HL-60 (cell line): ENCODE results near the gene BTBD9.

Source experiments
- CTCF ChIP-seq: IDR thresholded peaks from one replicate; pipeline ENCODE4 v1.5.1; 2011; ENCODE audit warnings: low read length, control low read depth, inconsistent platforms; ENCODE audit not compliant: insufficient read depth
- POLR2AphosphoS5 ChIP-seq: IDR thresholded peaks from 2 replicates; pipeline ENCODE4 v1.6.1; 2012; ENCODE audit warnings: low read depth
- TF ChIP-seq, protein P1 (sequence below): IDR thresholded peaks from 2 replicates; pipeline ENCODE4 v1.6.1; 2012; ENCODE audit warnings: low read depth; ENCODE audit not compliant: insufficient replicate concordance

DNA sequence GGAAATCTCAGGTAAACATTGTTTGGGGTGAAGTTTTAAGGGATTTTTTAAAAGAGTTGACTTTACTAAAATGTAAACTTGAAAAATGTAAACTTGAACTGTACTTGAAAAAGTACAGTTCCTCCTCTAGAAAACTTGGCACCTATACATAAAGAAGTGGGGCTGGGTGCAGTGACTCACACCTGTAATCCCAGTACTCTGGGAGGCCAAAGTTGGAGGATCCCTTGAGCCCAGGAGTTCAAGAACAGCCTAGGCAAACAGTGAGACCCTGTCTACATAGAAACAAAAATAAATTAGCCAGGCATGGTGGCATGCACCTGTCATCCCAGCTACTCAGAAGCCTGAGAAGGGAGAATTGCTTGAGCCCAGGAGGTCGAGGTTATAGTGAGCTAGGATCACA lies 7.2 kb downstream of the BTBD9 start:
- no peak for TF ChIP-seq CTCF
- no peak for TF ChIP-seq POLR2AphosphoS5
- TF ChIP-seq, protein P1, sequence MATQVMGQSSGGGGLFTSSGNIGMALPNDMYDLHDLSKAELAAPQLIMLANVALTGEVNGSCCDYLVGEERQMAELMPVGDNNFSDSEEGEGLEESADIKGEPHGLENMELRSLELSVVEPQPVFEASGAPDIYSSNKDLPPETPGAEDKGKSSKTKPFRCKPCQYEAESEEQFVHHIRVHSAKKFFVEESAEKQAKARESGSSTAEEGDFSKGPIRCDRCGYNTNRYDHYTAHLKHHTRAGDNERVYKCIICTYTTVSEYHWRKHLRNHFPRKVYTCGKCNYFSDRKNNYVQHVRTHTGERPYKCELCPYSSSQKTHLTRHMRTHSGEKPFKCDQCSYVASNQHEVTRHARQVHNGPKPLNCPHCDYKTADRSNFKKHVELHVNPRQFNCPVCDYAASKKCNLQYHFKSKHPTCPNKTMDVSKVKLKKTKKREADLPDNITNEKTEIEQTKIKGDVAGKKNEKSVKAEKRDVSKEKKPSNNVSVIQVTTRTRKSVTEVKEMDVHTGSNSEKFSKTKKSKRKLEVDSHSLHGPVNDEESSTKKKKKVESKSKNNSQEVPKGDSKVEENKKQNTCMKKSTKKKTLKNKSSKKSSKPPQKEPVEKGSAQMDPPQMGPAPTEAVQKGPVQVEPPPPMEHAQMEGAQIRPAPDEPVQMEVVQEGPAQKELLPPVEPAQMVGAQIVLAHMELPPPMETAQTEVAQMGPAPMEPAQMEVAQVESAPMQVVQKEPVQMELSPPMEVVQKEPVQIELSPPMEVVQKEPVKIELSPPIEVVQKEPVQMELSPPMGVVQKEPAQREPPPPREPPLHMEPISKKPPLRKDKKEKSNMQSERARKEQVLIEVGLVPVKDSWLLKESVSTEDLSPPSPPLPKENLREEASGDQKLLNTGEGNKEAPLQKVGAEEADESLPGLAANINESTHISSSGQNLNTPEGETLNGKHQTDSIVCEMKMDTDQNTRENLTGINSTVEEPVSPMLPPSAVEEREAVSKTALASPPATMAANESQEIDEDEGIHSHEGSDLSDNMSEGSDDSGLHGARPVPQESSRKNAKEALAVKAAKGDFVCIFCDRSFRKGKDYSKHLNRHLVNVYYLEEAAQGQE, result no peak
